HEK293 (cell line): Measurements from ENCODE around the gene CORO1C.

Experiments
- BCL11B ChIP-seq: fragments of 450-650 bp; formaldehyde crosslinking; IDR thresholded peaks from 2 replicates; pipeline ENCODE4 v1.5.1; 2016; ENCODE audit warnings: low read depth, missing biosample characterization, missing genetic modification characterization
- CTCF ChIP-seq: fragments of 450-650 bp; formaldehyde crosslinking; IDR thresholded peaks from 2 replicates; pipeline ENCODE4 v1.5.1; 2016; ENCODE audit warnings: missing biosample characterization, missing genetic modification characterization
- GFI1B ChIP-seq: fragments of 450-650 bp; formaldehyde crosslinking; IDR thresholded peaks from 2 replicates; pipeline ENCODE4 v1.5.1; 2016; ENCODE audit warnings: missing biosample characterization, missing genetic modification characterization
- KLF1 ChIP-seq: fragments of 450-650 bp; formaldehyde crosslinking; IDR thresholded peaks from 2 replicates; pipeline ENCODE4 v1.5.1; 2016; ENCODE audit warnings: missing biosample characterization, missing genetic modification characterization
- OVOL3 ChIP-seq: fragments of 450-650 bp; formaldehyde crosslinking; IDR thresholded peaks from 2 replicates; pipeline ENCODE4 v1.5.1; 2016; ENCODE audit warnings: missing biosample characterization, missing genetic modification characterization
- PRDM10 ChIP-seq: fragments of 450-650 bp; formaldehyde crosslinking; IDR thresholded peaks from 2 replicates; pipeline ENCODE4 v1.5.1; 2016; ENCODE audit warnings: missing biosample characterization, missing genetic modification characterization
- RBAK ChIP-seq: fragments of 450-650 bp; formaldehyde crosslinking; IDR thresholded peaks from 2 replicates; pipeline ENCODE4 v1.5.1; 2016; ENCODE audit warnings: missing biosample characterization, missing genetic modification characterization
- SCRT1 ChIP-seq: fragments of 450-650 bp; formaldehyde crosslinking; IDR thresholded peaks from 2 replicates; pipeline ENCODE4 v1.5.1; 2016; ENCODE audit warnings: missing biosample characterization, missing genetic modification characterization, borderline replicate concordance
- SP7 ChIP-seq: fragments of 450-650 bp; formaldehyde crosslinking; IDR thresholded peaks from 2 replicates; pipeline ENCODE4 v1.5.1; 2016; ENCODE audit warnings: missing biosample characterization, missing genetic modification characterization
- WT1 ChIP-seq: fragments of 450-650 bp; formaldehyde crosslinking; IDR thresholded peaks from 2 replicates; pipeline ENCODE4 v1.5.1; 2016; ENCODE audit warnings: missing biosample characterization, missing genetic modification characterization
- ZBTB17 ChIP-seq: fragments of 450-650 bp; formaldehyde crosslinking; IDR thresholded peaks from 2 replicates; pipeline ENCODE4 v1.5.1; 2016; ENCODE audit warnings: missing biosample characterization, missing genetic modification characterization
- ZNF214 ChIP-seq: fragments of 450-650 bp; formaldehyde crosslinking; IDR thresholded peaks from 2 replicates; pipeline ENCODE4 v1.5.1; 2017; ENCODE audit warnings: missing biosample characterization, mild to moderate bottlenecking, missing genetic modification characterization, borderline replicate concordance
- ZNF292 ChIP-seq: fragments of 450-650 bp; formaldehyde crosslinking; IDR thresholded peaks from 2 replicates; pipeline ENCODE4 v1.5.1; 2016; ENCODE audit warnings: low read depth, missing biosample characterization, missing genetic modification characterization, borderline replicate concordance
- ZNF302 ChIP-seq: fragments of 450-650 bp; formaldehyde crosslinking; IDR thresholded peaks from 2 replicates; pipeline ENCODE4 v1.5.1; 2016; ENCODE audit warnings: missing biosample characterization, missing genetic modification characterization, low read depth
- ZNF335 ChIP-seq: fragments of 450-650 bp; formaldehyde crosslinking; conservative IDR thresholded peaks from 2 replicates; pipeline ENCODE4 v1.5.1; 2016; ENCODE audit warnings: missing biosample characterization, missing genetic modification characterization
- ZNF433 ChIP-seq: fragments of 450-650 bp; formaldehyde crosslinking; IDR thresholded peaks from 2 replicates; pipeline ENCODE4 v1.5.1; 2016; ENCODE audit warnings: missing biosample characterization, missing genetic modification characterization, low read depth
- ZNF501 ChIP-seq: fragments of 450-650 bp; formaldehyde crosslinking; IDR thresholded peaks from 2 replicates; pipeline ENCODE4 v1.5.1; 2016; ENCODE audit warnings: missing biosample characterization, missing genetic modification characterization
- ZNF513 ChIP-seq: fragments of 450-650 bp; IDR thresholded peaks from 2 replicates; pipeline ENCODE4 v1.5.1; 2018; ENCODE audit warnings: missing biosample characterization, missing genetic modification characterization
- ZNF530 ChIP-seq: fragments of 450-650 bp; formaldehyde crosslinking; IDR thresholded peaks from 2 replicates; pipeline ENCODE4 v1.5.1; 2016; ENCODE audit warnings: low read depth, missing biosample characterization, missing genetic modification characterization
- ZNF561 ChIP-seq: fragments of 450-650 bp; IDR thresholded peaks from 2 replicates; pipeline ENCODE4 v1.5.1; 2018; ENCODE audit warnings: missing biosample characterization, missing genetic modification characterization, borderline replicate concordance
- ZNF624 ChIP-seq: fragments of 450-650 bp; formaldehyde crosslinking; IDR thresholded peaks from 2 replicates; pipeline ENCODE4 v1.5.1; 2017; ENCODE audit warnings: missing biosample characterization, missing genetic modification characterization
- ZNF626 ChIP-seq: fragments of 450-650 bp; sonication (Bioruptor Pico); formaldehyde crosslinking; IDR thresholded peaks from 2 replicates; pipeline ENCODE4 v1.5.1; 2018; ENCODE audit warnings: missing biosample characterization, missing genetic modification characterization, inconsistent platforms
- ZNF660 ChIP-seq: fragments of 450-650 bp; IDR thresholded peaks from 2 replicates; pipeline ENCODE4 v1.5.1; 2018; ENCODE audit warnings: missing biosample characterization, mild to moderate bottlenecking, missing genetic modification characterization
- TF ChIP-seq, protein P1 (sequence below): fragments of 450-650 bp; formaldehyde crosslinking; IDR thresholded peaks from 2 replicates; pipeline ENCODE4 v1.5.1; 2016; ENCODE audit warnings: missing biosample characterization, missing genetic modification characterization
- TF ChIP-seq, protein P2 (sequence below): fragments of 450-650 bp; formaldehyde crosslinking; IDR thresholded peaks from 2 replicates; pipeline ENCODE4 v1.5.1; 2017; ENCODE audit warnings: missing biosample characterization, mild to moderate bottlenecking, missing genetic modification characterization, moderate library complexity
- TF ChIP-seq, protein P3 (sequence below): fragments of 450-650 bp; formaldehyde crosslinking; IDR thresholded peaks from 2 replicates; pipeline ENCODE4 v1.5.1; 2016; ENCODE audit warnings: missing biosample characterization, missing genetic modification characterization
- TF ChIP-seq, protein P4 (sequence below): fragments of 450-650 bp; formaldehyde crosslinking; IDR thresholded peaks from 2 replicates; pipeline ENCODE4 v1.5.1; 2016; ENCODE audit warnings: missing biosample characterization, missing genetic modification characterization, borderline replicate concordance

Gene CORO1C

GRCh38 chr12:108640802-108641445 lies 90.4 kb downstream of the CORO1C start (continued):
- TF ChIP-seq BCL11B (no peak), PRDM10 (tag by site-specific recombination) (peak; percentile 76), SCRT1 (tag by site-specific recombination) (no peak), WT1 (peak; percentile 61; the same call in 1 of the 2 replicates), ZNF660 (tag by site-specific recombination) (0 out of 2 replicates have a peak, but pooled peaks have one; percentile 40), ZNF433 (tag by site-specific recombination) (no peak), KLF1 (tag by site-specific recombination) (peak; percentile 21; the same call in 1 of the 2 replicates), ZNF302 (tag by site-specific recombination) (no peak), ZNF626 (tag by site-specific recombination) (no peak), ZNF335 (no peak), GFI1B (tag by site-specific recombination) (no peak), ZNF501 (tag by site-specific recombination) (no peak), ZNF530 (tag by site-specific recombination) (no peak), ZNF214 (tag by site-specific recombination) (no peak), ZBTB17 (tag by site-specific recombination) (peak; percentile 46; the same call in 1 of the 2 replicates), ZNF561 (tag by site-specific recombination) (0 out of 2 replicates have a peak, but pooled peaks have one; percentile 25), ZNF292 (no peak), ZNF624 (tag by site-specific recombination) (no peak), SP7 (peak; percentile 19; the same call in 1 of the 2 replicates), OVOL3 (tag by site-specific recombination) (no peak), ZNF513 (tag by site-specific recombination) (no peak), CTCF (tag by site-specific recombination) (0 out of 2 replicates have a peak, but pooled peaks have one; percentile 29), RBAK (tag by site-specific recombination) (no peak)
- TF ChIP-seq, protein P1, sequence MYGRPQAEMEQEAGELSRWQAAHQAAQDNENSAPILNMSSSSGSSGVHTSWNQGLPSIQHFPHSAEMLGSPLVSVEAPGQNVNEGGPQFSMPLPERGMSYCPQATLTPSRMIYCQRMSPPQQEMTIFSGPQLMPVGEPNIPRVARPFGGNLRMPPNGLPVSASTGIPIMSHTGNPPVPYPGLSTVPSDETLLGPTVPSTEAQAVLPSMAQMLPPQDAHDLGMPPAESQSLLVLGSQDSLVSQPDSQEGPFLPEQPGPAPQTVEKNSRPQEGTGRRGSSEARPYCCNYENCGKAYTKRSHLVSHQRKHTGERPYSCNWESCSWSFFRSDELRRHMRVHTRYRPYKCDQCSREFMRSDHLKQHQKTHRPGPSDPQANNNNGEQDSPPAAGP (tag by site-specific recombination), result no peak
- TF ChIP-seq, protein P2, sequence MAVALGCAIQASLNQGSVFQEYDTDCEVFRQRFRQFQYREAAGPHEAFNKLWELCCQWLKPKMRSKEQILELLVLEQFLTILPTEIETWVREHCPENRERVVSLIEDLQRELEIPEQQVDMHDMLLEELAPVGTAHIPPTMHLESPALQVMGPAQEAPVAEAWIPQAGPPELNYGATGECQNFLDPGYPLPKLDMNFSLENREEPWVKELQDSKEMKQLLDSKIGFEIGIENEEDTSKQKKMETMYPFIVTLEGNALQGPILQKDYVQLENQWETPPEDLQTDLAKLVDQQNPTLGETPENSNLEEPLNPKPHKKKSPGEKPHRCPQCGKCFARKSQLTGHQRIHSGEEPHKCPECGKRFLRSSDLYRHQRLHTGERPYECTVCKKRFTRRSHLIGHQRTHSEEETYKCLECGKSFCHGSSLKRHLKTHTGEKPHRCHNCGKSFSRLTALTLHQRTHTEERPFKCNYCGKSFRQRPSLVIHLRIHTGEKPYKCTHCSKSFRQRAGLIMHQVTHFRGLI (tag by site-specific recombination), result no peak
- TF ChIP-seq, protein P3, sequence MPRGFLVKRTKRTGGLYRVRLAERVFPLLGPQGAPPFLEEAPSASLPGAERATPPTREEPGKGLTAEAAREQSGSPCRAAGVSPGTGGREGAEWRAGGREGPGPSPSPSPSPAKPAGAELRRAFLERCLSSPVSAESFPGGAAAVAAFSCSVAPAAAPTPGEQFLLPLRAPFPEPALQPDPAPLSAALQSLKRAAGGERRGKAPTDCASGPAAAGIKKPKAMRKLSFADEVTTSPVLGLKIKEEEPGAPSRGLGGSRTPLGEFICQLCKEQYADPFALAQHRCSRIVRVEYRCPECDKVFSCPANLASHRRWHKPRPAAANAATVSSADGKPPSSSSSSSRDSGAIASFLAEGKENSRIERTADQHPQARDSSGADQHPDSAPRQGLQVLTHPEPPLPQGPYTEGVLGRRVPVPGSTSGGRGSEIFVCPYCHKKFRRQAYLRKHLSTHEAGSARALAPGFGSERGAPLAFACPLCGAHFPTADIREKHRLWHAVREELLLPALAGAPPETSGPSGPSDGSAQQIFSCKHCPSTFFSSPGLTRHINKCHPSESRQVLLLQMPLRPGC (tag by site-specific recombination), result no peak
- TF ChIP-seq, protein P4, sequence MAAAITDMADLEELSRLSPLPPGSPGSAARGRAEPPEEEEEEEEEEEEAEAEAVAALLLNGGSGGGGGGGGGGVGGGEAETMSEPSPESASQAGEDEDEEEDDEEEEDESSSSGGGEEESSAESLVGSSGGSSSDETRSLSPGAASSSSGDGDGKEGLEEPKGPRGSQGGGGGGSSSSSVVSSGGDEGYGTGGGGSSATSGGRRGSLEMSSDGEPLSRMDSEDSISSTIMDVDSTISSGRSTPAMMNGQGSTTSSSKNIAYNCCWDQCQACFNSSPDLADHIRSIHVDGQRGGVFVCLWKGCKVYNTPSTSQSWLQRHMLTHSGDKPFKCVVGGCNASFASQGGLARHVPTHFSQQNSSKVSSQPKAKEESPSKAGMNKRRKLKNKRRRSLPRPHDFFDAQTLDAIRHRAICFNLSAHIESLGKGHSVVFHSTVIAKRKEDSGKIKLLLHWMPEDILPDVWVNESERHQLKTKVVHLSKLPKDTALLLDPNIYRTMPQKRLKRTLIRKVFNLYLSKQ (tag by site-specific recombination), result no peak
